ENCODE data around the gene HLA-E. TPM values are rescaled to one million over a fixed set of nuclear protein-coding genes. Genes with fewer than 3 reads are reported as not detected.
A peak's percentile ranks its signal among the peaks of the same experiment; 100 is the strongest.

HLA-E gene
- total and polyA plus RNA-seq, 2 donors (not counting 1 experiment from before 2014, with no cell fraction given) = 183 to 254 TPM

DNA sequence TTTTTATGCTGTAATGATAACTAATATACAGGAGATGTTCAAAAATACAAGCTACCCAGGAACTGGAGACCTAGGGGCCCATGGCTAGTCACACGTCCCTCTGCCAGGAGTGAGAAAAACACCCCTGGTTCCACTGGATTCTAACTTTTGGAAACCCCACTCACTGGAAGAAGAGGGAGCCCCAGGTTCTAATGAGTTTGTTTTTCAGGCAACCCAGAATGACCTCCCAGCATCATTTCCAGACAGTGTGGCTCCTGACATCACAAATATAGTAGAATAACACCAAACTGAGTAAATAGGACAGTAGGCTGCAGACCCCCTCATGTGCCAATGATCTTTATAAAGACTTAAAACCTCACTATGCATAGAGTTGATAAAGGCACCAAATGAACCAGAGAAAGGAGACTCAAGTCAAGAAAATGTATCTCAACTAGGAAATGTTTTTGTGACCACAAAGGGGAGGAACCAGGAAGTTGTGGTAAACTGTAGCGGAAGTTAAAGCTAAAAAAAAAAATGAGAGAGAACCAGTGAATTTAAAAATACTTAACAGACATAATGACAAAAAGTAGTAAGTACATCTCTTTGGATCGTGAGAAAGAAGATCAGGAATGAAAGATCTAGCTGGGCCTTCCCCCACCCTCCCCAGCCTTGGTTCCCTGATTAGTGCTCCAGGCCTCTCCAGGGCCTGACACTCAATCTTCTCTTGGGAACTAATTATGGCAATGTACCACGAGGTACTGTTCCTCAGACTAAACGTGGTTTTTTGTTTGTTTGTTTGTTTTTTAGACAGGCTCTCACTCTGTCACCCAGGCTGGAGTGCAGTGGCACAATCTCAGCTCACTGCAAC is 19.8 kb downstream of the HLA-E start:
- peaks cover 2% of the 10 kb centered on the region for H3K4me1 ChIP-seq (ENCODE audit: control insufficient read depth, extremely low read depth, insufficient read depth, low read length)
- H2AFZ ChIP-seq (ENCODE audit: low read length) = peak overlapping the region; percentile 57
- no peaks in the 10 kb centered on the region for H3K79me2 ChIP-seq (ENCODE audit: control insufficient read depth, insufficient read depth, low read length)
- no peak overlapping the region for H3K4me3 ChIP-seq (replicated peaks in 1 of 4; ENCODE audit: control extremely low read depth in 1 of 4, insufficient read depth in 1 of 4, low read depth in 3 of 4, low read length in 4 of 4)
- TF ChIP-seq CTCF (conservative IDR thresholded peaks at IDR 0.05 in 1 of 2, IDR thresholded peaks at IDR 0.05 in 1 of 2; ENCODE audit: low read depth in 1 of 2, low read length in 2 of 2) = no peak
- H3K27me3 ChIP-seq (ENCODE audit: control insufficient read depth, insufficient read depth, low read length) = no peaks in the 10 kb centered on the region
- H3K9ac ChIP-seq (ENCODE audit: insufficient read depth, low read length) = no peak overlapping the region
- no peaks in the 10 kb centered on the region for H4K20me1 ChIP-seq (ENCODE audit: control insufficient read depth, extremely low read depth, insufficient read depth, low read length)
- H3K4me2 ChIP-seq (ENCODE audit: extremely low read depth, insufficient read depth, low read length) = no peak overlapping the region
- H3K9me3 ChIP-seq (ENCODE audit: control insufficient read depth, insufficient read depth, low read depth, low read length) = no peaks in the 10 kb centered on the region
- no peak overlapping the region for H3K27ac ChIP-seq (ENCODE audit: insufficient read depth, low read length)
- no peaks in the 10 kb centered on the region for H3K36me3 ChIP-seq (ENCODE audit: control insufficient read depth, insufficient read depth, low read length)
- peak in 1 of 2 donors; percentile 28 for DNase-seq (ENCODE audit: low read depth in 2 of 2)

DNA sequence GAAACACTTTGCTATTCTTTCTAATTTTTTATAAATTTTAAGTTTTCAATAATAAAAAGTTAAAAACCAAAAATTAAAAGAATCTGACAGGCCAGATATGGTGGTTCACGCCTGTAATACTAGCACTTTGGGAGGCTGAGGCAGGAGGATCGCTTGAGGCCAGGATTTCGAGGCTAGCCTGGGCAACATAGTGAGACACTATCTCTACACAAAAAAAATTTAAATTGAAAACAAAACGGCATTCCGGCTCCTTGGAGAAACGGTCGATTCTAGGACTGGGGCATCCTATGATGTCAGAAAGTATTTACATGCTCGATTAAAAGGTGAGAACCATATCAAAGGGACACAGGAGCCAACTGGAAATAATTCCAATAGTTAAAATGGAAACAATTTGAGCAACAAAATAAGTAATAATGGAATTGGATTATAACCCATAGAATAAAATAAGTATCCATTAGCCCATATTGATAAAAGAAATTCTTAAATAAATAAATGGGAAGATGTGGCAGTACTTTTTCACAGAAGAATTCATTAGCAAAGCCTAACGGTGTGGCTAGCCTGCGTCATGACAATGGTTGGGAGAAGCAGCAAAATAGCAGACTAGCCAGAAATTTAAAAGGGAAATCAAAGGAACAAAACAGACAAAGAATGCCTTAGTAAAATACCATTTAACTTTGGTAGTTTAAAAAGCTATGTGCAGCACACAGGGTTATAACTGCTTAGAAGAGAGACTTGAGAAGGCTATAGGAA is 21.3 kb downstream of the HLA-E start:
- Histone ChIP-seq H3K4me2 (ENCODE audit: extremely low read depth, insufficient read depth, low read length) (no peak overlapping the region), H3K9me3 (ENCODE audit: control insufficient read depth, insufficient read depth, low read depth, low read length) (no peaks in the 10 kb centered on the region), H2AFZ (ENCODE audit: low read length) (no peak overlapping the region), H3K9ac (ENCODE audit: insufficient read depth, low read length) (no peak overlapping the region), H3K27ac (ENCODE audit: insufficient read depth, low read length) (no peak overlapping the region), H3K36me3 (ENCODE audit: control insufficient read depth, insufficient read depth, low read length) (no peaks in the 10 kb centered on the region), H3K79me2 (ENCODE audit: control insufficient read depth, insufficient read depth, low read length) (no peaks in the 10 kb centered on the region), H3K4me1 (ENCODE audit: control insufficient read depth, extremely low read depth, insufficient read depth, low read length) (peaks cover 2% of the 10 kb centered on the region), H4K20me1 (ENCODE audit: control insufficient read depth, extremely low read depth, insufficient read depth, low read length) (no peaks in the 10 kb centered on the region), H3K27me3 (ENCODE audit: control insufficient read depth, insufficient read depth, low read length) (no peaks in the 10 kb centered on the region), H3K4me3 (replicated peaks in 1 of 4; ENCODE audit: control extremely low read depth in 1 of 4, insufficient read depth in 1 of 4, low read depth in 3 of 4, low read length in 4 of 4) (no peak overlapping the region)
- no peak for DNase-seq (ENCODE audit: low read depth in 2 of 2)
- TF ChIP-seq CTCF (conservative IDR thresholded peaks at IDR 0.05 in 1 of 2, IDR thresholded peaks at IDR 0.05 in 1 of 2; ENCODE audit: low read depth in 1 of 2, low read length in 2 of 2) = no peak
- TF ChIP-seq EZH2 (IDR thresholded peaks at IDR 0.05; ENCODE audit: low read length, missing control alignments) = no peak

DNA sequence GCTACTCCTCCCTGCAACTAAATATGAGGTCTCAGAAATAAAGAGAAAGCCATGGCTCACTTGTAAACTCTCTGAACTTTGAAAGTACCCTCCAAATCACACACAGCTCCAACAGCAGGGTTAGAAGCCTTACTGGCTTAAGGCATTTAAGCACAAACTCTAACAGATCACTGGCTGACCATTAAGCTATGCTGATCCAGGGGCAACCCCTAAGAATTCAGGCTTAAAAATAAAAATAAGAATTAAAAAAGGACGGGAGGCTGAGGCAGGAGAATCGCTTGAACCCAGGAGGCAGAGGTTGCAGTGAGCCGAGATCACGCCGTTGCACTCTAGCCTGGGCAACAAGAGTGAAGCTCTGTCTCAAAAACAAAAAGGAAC is 21.8 kb downstream of the HLA-E start:
- Histone ChIP-seq H3K9me3 (ENCODE audit: control insufficient read depth, insufficient read depth, low read depth, low read length) (no peaks in the 10 kb centered on the region), H4K20me1 (ENCODE audit: control insufficient read depth, extremely low read depth, insufficient read depth, low read length) (no peaks in the 10 kb centered on the region), H3K27ac (ENCODE audit: insufficient read depth, low read length) (no peak overlapping the region), H2AFZ (ENCODE audit: low read length) (no peak overlapping the region), H3K4me1 (ENCODE audit: control insufficient read depth, extremely low read depth, insufficient read depth, low read length) (peaks cover 4% of the 10 kb centered on the region), H3K4me2 (ENCODE audit: extremely low read depth, insufficient read depth, low read length) (no peak overlapping the region), H3K4me3 (replicated peaks in 1 of 4; ENCODE audit: control extremely low read depth in 1 of 4, insufficient read depth in 1 of 4, low read depth in 3 of 4, low read length in 4 of 4) (no peak overlapping the region), H3K36me3 (ENCODE audit: control insufficient read depth, insufficient read depth, low read length) (no peaks in the 10 kb centered on the region), H3K79me2 (ENCODE audit: control insufficient read depth, insufficient read depth, low read length) (no peaks in the 10 kb centered on the region), H3K27me3 (ENCODE audit: control insufficient read depth, insufficient read depth, low read length) (no peaks in the 10 kb centered on the region), H3K9ac (ENCODE audit: insufficient read depth, low read length) (no peak overlapping the region)
- no peak for TF ChIP-seq EZH2 (IDR thresholded peaks at IDR 0.05; ENCODE audit: low read length, missing control alignments)
- TF ChIP-seq CTCF (conservative IDR thresholded peaks at IDR 0.05 in 1 of 2, IDR thresholded peaks at IDR 0.05 in 1 of 2; ENCODE audit: low read depth in 1 of 2, low read length in 2 of 2) = no peak
- DNase-seq (ENCODE audit: low read depth in 2 of 2) = no peak

All from fibroblast of lung (primary cell).